Activated naive CD8-positive, alpha-beta T cell treated with anti-CD3 and anti-CD28 coated beads, Interleukin-2, amount 50 U/mL, for 16 hours (primary cell): ENCODE data around the gene TYSND1.
"Not testable (repeated sequence)": the region's sequence is repeated elsewhere in the genome, so short reads cannot be mapped to it uniquely, and the experiment has no call there.

Experiments used
- DNase-seq: peaks from one replicate; pipeline ENCODE4 v3.0.0-alpha.2; 2020; ENCODE audit warnings: low read depth, low spot score

TYSND1 gene

DNA sequence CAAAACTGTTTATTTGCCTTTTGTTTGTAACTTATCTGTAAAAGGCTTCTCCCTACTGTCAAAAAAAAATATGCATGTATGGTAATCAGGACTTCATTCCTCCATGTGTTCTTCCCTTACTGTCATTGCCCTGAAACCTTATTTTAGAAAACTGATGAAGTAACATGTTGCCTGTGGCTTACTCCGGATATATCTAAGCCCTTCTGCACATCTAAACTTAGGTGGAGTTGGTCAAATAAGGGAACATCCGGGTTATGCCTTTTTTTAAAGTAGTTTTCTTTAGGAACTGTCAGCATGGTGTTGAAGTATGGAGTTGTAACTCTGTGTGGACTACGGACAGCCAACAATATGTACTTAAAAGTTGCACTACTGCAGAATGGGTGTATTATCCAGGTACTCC lies 17.7 kb upstream of the TYSND1 start:
- DNase-seq = no peak

DNA sequence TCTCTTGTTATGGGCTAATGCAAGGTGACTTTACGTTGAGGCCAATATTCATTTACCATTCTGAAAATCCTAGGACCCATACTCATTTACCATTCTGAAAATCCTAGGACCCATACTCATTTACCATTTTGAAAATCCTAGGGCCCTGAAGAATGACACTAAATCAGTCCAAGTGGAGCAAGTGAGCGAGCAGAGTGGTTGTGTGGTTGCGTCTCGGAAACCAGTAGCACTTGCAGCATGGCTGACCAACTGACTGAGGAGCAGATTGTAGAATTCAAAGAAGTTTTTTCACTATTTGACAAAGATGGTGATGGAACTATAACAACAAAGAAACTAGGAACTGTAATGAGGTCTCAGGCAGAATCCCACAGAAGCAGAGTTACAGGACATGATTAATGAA lies 16.9 kb upstream of the TYSND1 start:
- DNase-seq = no peak

DNA sequence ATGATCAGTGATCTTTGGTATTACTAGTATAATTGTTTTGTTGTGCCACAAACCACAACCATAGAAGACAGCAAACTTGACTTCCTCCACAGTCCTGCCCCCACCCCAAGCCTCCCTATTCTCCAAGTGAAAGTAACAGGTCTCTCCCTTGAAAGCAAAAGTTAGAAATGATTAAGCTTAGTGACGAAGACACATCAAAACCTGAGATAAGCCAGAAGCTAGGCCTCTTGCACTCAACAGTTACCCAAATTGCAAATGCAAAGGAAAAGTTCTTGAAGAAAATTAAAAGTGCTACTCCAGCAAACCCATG lies 16.3 kb upstream of the TYSND1 start:
- peak; percentile 44 for DNase-seq

DNA sequence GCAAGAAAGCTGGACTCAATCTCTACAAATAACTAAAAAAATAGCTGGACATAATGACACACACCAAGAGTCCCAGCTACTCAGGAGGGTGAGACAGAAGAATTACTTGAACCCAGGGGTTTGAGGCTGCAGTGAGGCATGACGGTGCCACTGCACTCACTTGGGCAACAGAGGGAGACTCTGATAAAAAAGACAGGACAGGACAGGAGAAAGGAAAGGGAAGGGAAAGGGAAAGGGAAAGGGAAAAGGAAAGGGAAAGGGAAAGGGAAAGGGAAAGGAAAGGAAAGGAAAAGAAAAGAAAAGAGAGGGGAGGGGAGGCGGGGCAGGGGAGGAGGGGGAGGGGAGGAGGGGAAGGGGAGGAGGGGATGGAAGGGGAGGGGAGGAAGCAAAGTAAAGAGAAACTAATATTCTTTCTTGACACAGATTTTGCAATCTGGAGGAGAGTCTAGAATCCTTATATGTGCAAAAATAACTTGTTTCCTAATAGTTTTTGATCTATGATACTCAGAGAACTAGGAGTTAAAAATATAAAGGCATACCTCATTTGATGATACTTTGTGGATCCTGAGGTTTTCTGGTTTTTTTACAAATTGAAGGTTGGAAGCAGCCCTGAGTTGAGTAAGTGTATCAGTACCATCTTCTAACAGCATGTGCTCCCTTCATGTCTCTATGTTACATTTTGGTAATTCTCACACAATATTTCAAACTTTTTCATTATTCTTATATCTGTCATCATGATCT lies 15.8 kb upstream of the TYSND1 start:
- no peak for DNase-seq

DNA sequence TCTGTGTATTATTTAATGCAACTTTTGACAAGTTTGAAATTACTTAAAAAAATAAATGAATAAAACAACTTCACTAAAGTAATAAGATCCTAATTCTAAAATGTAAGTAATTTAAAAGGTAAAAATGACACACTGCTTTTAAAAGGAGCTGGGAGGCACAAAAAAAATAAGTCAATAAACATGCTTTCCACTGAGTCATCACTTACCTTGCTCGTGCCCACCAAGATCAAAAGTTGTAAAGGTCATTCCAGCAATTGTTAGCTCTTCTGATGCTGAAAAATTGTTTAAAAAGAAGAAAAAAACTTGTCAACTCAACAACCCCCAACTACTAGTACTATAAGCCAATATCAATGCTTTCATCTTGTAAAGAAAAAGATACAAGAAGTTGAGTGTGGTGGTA lies 14.3 kb upstream of the TYSND1 start:
- no peak for DNase-seq

DNA sequence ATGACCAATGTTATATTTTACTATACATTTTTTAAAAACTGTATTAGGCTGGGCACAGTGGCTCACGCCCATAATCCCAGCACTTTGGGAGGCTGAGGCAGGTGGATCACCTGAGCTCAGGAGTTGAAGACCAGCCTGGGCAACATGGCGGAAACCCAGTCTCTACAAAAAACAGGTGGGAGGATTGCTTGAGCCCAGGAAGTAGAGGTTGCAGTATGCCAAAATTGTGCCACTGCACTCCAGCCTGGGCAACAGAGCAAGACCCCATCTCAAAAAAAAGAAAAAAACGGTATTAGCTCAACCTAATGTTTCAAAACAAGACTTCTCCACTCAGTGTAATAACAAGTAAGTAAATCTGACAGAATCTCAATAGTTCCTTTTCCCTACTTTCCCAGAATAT lies 12.9 kb upstream of the TYSND1 start:
- DNase-seq = not testable (repeated sequence)

DNA sequence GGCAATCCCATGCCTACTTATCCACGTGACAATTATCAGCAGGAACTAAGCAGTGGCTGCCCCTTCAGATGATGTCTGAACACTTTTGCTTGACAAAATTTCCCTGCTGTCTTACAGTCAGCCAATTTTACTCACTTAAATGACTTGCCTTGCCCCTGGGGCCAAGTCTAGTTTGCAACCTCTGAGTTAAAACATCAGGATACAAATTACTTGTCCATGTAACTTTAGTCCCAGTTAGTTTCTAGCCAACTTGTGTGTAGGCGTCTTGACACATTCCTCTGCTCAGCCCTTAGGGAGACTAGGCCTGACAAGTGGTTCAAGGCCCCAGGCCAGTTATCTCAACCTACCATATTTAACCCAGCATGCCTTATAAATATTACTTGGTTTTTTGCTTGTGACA lies 11.6 kb upstream of the TYSND1 start:
- DNase-seq = no peak

DNA sequence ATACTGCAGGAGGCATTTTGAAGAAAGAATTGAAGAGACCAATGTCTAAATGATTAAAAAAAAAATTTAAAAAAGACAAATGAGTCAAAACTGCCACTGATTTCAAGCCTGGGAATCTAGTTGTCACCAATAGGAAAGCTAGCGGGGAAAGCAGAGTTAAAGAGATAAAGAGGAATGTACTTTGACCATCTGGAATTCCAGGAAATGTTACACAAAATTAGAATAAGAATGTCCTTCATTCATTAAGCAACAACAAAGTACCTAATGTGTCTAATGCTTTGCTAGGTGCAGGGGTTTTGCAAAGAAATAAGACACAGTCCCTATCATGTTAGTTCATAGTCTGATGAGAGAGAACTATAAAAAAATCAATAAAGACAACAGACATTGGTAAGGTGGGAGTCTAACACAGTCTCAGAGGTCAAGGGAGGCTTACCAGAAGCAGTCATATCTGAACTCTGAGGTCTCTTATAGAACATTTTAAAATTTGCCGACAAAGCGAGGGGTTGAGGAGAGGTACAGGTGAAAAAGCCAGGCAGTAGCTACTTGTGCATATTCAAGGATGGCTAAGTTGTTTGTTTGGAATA lies 8.8 kb upstream of the TYSND1 start:
- DNase-seq = no peak

DNA sequence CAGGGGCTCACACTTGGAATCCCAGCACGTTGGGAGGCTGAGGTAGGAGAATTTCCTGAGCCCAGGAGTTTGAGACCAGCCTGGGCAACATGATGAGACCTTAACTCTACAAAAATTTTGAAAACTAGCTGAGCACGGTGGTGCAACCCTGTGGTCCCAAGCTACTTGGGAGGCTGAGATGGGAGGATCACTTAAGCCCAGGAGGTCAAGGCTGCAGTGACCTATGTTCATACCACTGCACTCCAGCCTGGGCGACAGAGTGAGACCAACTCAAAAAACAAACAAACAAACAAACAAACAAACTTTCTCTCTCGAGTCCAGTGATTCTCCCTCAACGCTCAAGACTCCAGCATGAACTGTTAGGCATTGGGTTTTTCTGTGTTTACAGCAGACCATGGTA lies 2.0 kb upstream of the TYSND1 start:
- no peak for DNase-seq

DNA sequence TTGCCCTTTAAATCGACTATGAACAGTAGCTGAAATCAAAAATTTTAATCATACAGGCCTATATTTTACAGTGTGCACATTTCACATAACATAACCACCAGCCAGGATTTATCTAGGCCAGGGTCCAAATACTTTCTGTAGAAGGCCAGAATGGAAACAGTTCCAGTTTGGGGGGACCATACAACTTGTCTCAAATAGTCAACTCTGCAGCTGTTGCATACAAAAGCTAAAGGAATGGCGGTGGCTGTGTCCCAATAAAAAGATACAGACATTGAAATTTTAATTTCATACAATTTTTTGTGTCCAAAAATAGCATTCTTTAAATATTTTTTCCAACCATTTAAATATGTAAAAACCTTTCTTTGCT lies 742 bp upstream of the TYSND1 start:
- no peak for DNase-seq

DNA sequence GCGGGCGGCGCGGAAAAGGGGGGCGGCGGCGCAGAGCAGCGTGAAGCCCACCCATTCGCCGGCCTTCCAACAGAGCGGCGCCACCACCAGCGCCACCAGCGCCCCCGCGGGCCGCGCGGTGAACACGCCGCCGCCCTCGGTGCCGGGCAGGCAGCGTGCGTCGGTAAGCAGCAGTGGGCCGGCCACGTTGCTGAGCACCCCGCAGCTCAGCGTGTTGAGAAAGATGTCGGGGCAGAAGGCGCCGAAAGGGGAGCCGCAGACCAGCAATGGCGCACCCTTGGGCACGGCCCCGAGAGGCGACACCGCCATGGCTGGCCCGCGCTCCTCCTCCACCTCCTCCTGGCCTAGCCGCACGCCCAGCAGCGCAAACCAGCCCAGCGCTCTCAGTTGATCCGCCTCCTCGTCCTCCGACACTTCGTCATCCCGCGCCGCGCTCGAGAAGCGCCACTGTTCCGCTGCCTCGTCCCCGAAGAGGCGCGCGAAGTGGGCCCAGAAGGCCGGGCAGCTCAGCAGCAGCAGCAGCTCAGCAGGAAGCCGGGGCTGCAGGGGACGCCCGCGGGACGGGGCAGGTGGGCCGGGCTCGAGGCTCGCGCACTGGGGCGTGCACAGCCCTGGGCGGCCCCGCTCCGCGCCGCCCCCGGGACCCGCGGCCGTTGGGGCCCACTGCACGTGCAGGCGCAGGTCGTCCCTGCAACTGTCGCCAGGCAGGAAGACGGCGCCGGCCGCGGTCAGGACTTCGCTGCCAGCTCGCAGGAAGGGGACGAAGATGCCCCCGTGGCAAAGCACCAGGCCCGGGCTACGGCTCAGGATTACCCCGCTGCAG lies 623 bp downstream of the TYSND1 start:
- DNase-seq = peak; percentile 54

DNA sequence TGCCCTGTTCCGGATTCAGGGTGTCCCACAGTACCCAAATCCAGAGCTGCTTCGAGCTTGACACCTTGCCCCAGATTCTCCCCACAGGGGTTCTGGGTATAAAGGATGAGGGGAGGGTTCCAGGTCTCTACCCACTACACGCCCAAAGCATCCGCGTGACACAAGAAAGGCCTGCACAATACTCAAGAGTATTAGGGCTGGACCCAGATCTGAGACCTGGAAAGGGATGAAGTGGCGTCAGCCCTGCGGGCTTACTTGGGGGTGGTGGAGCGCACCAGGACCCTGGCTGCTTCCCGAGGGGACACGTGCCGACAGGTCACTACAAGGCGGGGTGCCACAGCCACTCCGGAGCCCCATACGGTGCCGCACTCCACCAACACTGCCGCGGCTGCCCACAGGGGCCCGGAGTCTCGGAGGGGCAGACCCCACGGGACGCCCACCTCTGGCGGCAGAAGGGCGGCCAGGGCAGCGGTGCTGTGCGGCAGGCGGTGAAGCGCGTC lies 1.3 kb downstream of the TYSND1 start:
- DNase-seq = no peak

DNA sequence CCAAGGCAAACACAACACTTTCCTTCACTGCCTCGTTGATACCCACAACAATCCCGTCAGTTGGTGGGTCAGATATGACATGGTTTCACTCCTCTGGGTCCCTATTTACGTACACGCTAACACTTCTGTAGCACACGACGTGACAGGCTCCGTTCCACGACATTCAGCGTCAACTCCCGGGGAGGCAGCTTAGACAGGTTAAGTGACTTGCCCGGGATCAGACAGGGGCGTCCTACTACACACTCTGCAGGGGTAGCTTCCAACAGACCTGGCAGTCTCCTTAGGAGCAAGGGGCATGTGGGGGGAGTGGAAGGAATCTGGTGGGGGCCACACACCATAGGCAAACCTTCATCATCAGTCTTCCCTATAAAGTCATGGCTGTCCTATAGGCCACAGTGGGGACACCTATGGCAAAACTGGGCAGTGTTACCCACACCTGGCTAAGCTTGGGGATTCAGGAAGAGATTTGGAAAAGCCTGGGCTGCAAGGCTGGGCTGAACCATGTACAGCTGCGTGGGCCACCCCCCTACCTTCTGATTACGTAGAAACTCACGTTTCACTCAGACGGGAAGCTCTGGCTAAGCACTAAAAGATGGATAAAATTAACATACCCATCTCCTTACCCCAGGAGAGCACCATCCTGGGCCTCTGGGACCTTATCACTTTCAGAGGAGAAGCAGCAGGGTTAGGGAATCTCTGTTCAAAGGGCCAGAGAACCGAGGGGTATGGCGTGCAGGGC lies 2.0 kb downstream of the TYSND1 start:
- no peak for DNase-seq

DNA sequence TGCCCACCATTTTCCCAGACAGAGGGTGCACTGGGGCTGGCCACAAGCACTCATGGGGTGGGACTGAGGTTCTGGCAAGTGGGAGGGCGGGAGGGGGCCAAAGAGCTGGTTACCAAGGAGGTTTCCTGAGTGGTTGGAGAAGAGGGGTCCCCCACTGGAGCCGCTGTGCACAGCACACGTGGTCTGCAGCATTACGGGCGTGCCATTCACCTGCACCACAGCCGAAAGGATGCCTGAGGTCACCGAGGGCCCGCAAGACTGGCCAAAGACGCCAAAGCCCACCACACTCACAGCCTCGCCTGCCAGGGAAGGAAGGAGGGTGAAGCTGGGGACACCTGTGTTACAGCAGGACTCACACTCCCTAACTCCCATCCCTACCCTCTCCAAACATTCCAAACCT lies 3.9 kb downstream of the TYSND1 start:
- DNase-seq = no peak

DNA sequence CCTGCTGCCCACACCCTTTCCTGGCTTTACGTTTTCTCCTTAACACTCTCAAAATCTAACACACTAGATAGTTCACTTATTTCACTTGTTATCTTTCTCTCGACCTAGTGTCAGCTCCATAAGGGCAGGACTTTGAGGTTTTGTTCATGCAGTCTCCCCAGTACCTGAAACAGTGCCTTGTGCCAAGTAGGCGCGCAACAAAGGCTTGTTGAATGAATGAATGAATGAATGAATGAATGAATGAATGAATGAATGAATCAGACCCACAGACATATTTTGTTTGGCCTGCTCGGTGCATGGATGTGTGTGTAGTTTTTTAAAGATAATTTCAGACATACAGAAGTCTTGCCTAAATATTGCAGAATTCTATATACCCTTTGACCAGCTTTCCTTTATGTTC lies 6.2 kb downstream of the TYSND1 start:
- DNase-seq = no peak

DNA sequence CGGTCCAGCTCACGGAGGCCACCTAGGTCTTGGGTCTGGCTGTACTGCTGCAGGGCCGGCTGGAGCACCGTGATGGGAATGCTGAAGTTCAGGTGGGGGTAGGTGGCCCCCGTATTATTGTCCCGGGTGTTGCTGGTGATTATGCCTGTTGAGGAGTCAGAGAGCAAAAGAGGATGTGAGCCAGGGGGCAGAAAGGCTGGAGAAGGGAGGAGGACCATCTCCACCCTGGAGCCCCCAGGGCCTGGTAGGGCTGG lies 6.6 kb downstream of the TYSND1 start:
- no peak for DNase-seq

DNA sequence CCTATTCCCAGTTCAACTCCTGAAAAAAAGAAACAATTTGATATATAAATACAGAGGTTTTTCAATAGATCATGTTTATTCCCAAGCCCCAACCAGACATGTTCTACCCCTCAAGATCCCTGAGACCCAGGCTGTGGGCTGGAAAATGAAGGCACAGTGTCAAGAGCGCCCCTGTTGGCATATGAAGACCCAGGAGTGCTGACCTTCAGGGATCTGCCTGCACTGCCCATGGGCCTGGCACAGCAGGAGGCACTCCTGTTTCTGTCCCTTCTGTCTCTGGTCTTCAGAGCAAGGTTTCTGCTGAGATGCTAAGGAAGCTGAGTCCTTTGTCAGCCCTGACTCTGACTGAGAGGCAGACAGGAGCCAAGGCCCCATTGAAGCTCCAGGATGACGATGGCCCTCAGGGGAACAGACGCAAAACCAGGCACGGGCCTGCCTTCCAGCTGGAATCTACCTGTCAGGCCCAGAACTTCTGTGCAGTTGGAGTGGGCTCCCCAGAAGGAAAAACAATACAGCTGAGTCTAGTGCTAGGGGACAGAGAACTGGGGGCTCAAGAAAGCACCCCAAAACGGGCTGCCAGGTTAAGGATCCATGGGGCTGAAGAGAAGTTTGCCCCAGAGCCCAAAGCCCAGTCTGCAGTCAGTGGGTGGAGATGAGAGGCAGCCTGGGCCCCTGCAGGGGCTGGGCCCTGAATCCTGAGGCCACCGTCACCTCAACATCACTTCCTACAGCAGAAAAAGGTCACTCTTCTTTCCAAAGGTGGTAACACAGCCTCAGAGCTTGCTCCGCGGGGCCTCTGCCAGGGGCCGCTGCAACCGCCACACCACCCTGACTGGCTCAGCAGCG lies 7.1 kb downstream of the TYSND1 start:
- no peak for DNase-seq

DNA sequence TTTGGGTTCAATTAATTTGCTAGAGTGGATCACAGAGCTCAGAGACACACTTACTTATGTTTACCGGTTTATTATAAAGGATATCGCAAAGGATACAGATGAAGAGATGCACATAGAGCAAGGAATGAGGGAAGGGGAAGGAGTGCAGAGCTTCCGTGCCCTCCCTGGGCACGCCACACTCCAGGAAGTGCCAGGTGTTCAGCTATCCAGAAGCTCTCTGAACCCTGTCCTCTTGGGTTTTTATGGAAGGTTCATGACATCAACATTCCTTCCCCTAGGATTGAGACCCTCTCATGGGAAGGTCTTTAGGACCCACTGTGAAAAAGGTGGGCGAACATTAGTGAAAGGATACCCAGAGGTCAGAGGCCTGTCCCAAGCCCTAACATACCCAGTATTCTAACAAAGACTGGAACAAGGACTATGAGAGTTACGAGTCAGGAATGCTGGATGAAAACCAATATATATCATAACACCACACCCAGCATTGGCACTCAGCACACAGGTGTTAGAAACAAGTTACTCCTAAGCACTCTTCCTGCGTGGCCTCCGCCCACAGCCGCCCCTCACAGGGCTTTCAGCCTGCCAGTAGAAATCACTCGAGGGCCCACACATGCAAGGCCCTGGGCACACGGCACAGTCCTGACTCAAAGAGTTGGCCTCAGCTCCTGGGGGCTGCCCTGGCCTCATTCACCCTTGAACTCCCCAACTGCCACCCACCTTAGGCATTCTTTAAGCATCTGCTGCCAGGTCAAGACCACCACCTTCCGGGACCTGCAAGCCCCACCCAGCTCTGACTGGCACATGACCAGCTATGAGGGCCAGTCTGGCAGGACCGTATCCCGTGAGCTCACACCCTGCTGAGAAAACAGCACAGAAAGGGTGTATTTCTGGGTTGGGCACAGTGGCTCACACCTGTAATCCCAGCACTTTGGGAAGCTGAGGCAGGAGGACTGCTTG lies 8.3 kb downstream of the TYSND1 start:
- no peak for DNase-seq

DNA sequence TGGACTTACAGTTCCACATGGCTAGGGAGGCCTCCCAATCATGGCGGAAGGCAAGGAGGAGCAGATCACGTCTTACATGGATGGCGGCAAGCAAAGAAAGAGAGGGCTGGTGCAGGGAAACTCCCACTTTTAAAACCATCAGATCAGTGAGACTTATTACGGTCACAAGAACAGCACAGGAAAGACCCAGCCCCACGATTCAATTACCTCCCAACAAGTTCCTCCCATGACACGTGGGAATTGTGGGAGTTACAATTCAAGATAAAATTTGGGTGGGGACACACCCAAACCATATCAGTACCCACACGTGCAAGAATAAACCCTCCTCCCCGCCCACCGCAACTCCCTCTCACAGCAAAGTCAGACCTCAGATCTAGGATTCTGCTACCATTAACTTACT lies 9.4 kb downstream of the TYSND1 start:
- no peak for DNase-seq

DNA sequence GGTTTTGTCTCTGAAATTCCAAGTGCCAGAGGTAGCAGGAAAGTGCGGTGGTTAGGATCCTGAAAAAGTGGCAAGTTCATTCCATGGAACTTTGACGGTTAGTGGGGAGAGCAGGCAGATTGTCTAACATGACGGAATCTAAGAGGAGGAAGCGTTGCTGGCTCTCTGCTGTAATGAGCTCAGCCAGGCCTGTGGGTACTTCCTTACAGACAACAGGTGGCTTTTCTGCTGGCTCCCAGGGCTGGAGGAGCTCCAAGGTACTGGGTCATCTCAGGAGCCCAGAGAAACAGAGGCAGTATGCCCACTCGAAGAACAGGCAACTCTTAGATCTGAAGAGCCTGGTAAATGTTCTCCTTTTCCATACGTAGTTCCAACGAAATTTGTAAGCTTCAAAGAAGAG lies 10.8 kb downstream of the TYSND1 start:
- DNase-seq = no peak

DNA sequence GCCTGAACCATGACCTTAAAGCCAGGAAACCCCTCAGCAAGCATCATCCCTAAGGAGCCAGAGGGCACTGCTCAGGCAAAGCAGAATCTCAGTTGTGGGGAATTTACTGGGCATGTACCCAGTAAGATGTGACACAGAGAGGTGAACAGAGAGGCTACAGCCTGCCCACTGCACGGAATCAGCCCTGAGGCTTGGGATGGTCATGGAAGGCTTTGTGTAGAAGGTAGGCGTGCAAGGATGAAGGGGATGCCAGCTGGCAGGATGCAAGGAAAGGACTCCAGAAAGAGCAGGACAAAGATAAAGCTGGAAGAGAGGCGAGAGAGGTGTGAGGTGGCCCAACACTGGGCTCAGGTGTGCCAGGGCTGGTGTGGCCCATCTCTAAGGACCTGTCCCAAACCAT lies 11.5 kb downstream of the TYSND1 start:
- DNase-seq = no peak
